GM10266 (cell line): ENCODE data around the gene DEPP1.

ENCODE experiments used
- DNase-seq: peaks from one replicate; pipeline ENCODE4 v3.0.0; 2012; ENCODE audit errors: extremely low spot score
- TF ChIP-seq, protein P1 (sequence below): IDR thresholded peaks from 2 replicates; pipeline ENCODE4 v1.5.1; 2012; ENCODE audit warnings: mild to moderate bottlenecking, low read depth; ENCODE audit not compliant: control insufficient read depth, insufficient read depth; ENCODE audit errors: missing control alignments

The DEPP1 gene

DNA sequence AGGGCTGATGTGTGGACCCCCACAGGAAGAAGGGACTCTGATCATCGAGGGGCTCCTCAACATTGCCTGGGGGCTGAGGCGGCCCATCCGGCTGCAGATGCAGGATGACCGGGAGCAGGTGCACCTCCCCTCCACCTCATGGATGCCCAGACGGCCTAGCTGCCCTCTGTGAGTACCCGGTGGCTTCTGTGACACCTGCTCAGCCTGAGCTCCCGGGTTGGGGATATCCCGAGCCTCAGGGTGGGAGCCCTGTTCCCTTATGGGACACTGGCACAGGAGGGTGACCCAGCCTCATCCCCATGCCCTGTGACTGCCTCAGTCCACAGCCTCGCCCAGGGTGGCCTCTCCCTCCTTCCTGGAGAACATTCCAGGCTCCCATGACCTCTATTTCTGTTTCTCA, 3.9 kb upstream of the DEPP1 start:
- no peak for DNase-seq
- TF ChIP-seq, protein P1, sequence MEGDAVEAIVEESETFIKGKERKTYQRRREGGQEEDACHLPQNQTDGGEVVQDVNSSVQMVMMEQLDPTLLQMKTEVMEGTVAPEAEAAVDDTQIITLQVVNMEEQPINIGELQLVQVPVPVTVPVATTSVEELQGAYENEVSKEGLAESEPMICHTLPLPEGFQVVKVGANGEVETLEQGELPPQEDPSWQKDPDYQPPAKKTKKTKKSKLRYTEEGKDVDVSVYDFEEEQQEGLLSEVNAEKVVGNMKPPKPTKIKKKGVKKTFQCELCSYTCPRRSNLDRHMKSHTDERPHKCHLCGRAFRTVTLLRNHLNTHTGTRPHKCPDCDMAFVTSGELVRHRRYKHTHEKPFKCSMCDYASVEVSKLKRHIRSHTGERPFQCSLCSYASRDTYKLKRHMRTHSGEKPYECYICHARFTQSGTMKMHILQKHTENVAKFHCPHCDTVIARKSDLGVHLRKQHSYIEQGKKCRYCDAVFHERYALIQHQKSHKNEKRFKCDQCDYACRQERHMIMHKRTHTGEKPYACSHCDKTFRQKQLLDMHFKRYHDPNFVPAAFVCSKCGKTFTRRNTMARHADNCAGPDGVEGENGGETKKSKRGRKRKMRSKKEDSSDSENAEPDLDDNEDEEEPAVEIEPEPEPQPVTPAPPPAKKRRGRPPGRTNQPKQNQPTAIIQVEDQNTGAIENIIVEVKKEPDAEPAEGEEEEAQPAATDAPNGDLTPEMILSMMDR, result no peak

DNA sequence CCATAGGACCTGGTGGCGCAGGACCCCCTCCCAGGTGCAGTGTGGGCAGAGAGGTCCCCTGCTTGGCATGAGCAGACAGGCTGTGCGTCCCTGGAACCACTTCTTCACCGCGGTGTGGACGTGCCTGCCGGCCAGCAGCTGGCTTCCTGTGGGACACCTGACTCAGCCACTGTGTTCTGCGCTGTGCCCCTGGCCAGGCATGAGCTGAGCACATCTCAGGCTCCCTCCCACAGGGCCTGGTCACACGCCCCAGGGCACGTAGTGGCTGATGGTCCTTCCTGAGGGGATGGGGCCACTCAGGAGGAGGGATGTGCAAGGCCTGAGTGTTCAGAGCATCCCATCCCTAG, 3.5 kb upstream of the DEPP1 start:
- TF ChIP-seq, protein P1, result no peak
- no peak for DNase-seq

DNA sequence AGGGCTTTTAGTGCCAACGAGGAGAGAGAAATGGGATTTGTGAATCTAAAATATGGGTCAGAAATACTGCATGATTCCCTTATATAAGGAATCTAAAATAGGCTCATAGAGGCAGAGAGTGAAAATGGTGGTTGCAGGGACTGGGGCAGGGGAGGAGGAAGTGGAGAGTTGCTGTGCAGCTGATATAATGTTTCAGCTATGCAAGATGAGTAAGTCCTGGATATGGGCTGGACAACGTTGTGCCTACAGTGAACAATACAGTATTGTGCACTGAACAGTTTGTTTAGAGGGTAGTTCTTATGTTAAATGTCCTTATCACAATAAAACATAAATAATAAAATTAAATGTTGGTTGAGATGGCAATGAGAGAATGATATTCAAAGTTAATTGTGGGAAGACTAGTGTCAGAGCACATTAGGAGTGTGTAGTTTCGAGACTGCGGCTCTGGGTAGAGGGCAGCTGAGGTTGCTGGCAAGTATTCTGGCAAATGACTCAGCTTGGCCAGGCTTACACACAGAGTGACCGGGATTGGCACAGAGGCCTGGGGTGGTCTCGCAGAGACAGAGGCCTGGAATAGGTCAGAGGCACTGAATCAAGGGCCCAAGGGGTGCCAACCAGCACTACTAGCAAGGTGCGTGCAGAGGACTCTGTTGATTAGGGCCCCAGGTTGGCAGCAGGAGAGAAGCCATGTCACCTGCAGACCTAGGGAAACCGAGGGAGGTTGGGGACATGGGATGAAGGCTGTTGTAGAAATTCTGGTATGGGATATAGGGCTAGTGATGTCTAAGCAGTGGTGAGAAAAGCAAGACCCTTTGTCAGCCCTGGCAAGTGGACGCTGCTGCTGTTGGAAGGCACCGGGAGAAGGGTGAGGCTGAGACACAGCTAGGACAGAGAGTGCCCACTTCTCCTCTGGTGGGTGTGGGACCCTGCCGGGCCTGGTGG, 2.8 kb upstream of the DEPP1 start:
- DNase-seq, result peak; percentile 57
- TF ChIP-seq, protein P1, result no peak

DNA sequence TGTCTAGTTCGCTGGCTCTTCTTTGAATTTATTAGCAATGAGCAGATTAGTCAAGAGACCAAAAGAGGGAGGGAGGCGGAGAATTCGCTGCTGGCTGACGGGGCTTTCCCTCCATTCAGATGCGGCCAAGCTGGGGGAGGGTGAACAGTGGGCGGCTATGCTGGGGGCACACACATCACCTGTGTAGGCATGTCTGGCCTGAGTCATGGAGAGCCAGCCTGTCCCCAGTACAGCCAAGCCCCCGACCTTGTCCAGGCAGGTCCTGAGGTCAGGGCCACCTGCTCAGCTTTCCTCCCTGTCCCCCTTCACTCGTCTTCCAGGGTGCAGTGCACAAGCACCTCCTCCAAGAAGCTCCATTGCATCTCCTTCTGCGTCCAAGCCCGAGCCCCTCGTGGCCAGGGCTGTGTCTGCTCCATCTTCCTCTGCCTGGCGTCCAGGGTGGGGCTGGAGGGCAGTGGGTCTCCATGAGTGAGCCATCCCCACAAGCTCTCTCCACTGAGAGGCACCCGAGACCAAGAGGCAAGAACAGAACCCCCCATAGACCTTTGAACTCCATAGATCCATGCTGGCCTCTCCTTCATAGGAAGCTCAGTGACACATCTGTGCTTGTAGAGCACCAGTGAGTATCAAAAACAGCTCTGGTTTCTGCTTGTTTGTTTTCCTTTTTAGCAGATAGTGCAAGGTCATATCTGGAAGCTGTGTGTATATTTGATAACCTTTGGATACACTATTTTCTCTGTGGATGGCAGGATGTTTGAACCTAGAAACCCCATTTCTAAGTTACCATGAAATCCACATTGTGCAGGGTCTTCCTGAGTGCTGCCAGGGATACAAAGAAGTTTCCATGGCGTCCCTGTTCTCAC, 1.9 kb upstream of the DEPP1 start:
- DNase-seq, result no peak
- TF ChIP-seq, protein P1, result no peak

DNA sequence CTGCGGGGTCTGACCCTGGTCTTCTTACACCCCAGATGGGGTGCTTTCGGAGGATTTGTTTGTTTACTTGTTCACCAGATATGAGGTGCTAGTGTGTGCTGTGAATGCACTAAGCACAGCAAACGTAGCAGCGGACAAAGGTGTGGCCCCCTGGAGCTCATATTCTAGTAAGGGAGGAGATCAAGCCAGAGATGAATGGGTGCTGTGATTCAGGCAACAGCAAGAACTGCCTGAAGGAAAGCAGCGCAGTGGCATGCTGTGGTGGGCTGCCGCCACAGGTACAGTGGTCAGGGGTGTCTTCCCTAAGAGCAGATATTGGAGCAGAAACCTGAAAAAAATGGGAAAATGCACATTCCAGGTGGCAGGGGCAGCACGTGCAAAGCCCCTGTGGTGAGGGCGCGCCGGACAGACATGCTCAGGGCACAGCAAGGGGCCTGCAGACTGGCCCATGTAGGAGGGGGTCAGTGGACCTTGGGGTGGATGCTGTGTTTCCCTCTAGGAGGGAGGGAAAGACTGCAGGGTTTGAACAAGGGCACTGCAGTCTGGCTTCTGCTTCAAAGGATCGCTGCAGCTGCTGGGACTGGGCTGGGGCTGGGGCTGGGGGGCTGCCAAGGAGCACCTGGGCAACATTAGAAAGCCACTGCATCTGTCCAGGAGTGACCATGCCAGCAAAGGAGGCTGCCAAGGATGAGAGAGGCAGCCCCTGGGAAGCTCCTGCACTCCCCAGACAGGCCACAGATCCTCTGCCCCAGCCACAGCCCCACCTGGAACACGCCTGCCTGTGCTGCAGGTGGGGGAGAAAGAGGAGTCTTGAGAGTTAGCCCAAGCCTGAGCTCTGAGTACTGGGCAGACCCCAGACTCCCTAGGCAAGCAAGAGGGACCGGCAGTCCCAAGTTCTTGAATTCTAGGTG, 927 bp upstream of the DEPP1 start:
- DNase-seq, result no peak
- TF ChIP-seq, protein P1, result no peak

DNA sequence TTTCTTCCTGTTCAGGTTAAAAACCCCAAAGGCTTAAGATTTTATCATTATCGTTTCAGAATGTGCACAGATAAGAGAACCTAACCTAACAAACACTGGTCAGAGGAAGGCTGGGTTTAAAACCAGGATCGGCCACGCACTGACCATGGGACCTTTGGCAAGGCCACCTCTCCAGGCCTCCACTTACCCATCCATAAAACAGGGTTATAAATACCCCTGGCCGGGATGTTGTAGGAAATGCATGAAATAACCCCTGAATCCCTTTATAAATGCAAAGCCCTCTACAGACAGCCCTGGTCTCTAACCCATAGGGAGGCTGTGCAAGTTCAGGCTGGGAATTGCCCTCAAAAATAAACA, 418 bp downstream of the DEPP1 start:
- TF ChIP-seq, protein P1, result no peak
- no peak for DNase-seq
